Nephron progenitor cell (in vitro differentiated cells): Measurements from ENCODE around the gene PARP6.

Experiments used
- DNase-seq: peaks from one replicate; pipeline ENCODE4 v3.0.0; 2021
- H3K27ac Mint-ChIP-seq: 2 replicates; pipeline ENCODE4 v1.8.0; 2021; ENCODE audit warnings: mild to moderate bottlenecking, moderate library complexity, mixed read lengths
- H3K27me3 Mint-ChIP-seq: 2 replicates; pipeline ENCODE4 v1.8.0; 2021; ENCODE audit warnings: mild to moderate bottlenecking, low read depth, mixed read lengths; ENCODE audit not compliant: poor library complexity
- H3K36me3 Mint-ChIP-seq: 2 replicates; pipeline ENCODE4 v1.8.0; 2021; ENCODE audit warnings: low read depth, mixed read lengths
- H3K4me1 Mint-ChIP-seq: 2 replicates; pipeline ENCODE4 v1.8.0; 2021; ENCODE audit warnings: mixed read lengths
- H3K4me3 Mint-ChIP-seq: 2 replicates; pipeline ENCODE4 v1.8.0; 2021; ENCODE audit warnings: mild to moderate bottlenecking, moderate library complexity, mixed read lengths
- H3K9me3 Mint-ChIP-seq: 2 replicates; pipeline ENCODE4 v1.8.0; 2021; ENCODE audit warnings: mild to moderate bottlenecking, moderate library complexity, mixed read lengths
- CTCF ChIP-seq: fragments of 200-600 bp; sonication (generic); IDR thresholded peaks from 2 replicates; pipeline ENCODE4 v1.5.0; 2021; ENCODE audit warnings: antibody characterized with exemption

Gene PARP6

GRCh38 chr15:72272213-72272996, at the start of gene PARP6:
Gene PARP6, minus strand, starts transcription at chr15:72272554. Its CDS starts 5,077 bp downstream, at chr15:72267477.
- Mint-ChIP-seq H3K27ac (peak within 1 kb of the TSS; percentile 57), H3K27me3 (peaks cover 37% of the 10 kb centered on the region), H3K36me3 (peaks cover 17% of the 10 kb centered on the region), H3K4me1 (peaks cover 29% of the 10 kb centered on the region), H3K4me3 (peak within 1 kb of the TSS; percentile 91), H3K9me3 (no peaks in the 10 kb centered on the region)
- peak; percentile 55 for TF ChIP-seq CTCF
- peak; percentile 94 for DNase-seq

- Mint-ChIP-seq H3K27me3 (peaks cover 53% of the 10 kb centered on the region), H3K27ac (peak within 1 kb of the TSS; percentile 65), H3K9me3 (peaks cover 15% of the 10 kb centered on the region)
Observed at GRCh38 chr15:72319985-72320671, 47.8 kb upstream of the PARP6 start, which contains the start of gene CELF6. Gene CELF6, minus strand, starts transcription at chr15:72320157. Its CDS starts 283 bp downstream, at chr15:72319874.

GRCh38 chr15:72319360-72319984, 47.1 kb upstream of the PARP6 start:
- Mint-ChIP-seq H3K27me3 (peaks cover 59% of the 10 kb centered on the region), H3K4me1 (peaks cover 16% of the 10 kb centered on the region), H3K36me3 (peaks cover 12% of the 10 kb centered on the region), H3K27ac (no peak overlapping the region), H3K9me3 (peaks cover 12% of the 10 kb centered on the region), H3K4me3 (peak overlapping the region; percentile 70)
- DNase-seq = peak; percentile 97
- no peak for TF ChIP-seq CTCF

More at GRCh38 chr15:72319985-72320671, 47.8 kb upstream of the PARP6 start, which contains the start of gene CELF6:
- DNase-seq = peak; percentile 95
- H3K36me3 Mint-ChIP-seq = peaks cover 19% of the 10 kb centered on the region
- peaks cover 16% of the 10 kb centered on the region for H3K4me1 Mint-ChIP-seq
- TF ChIP-seq CTCF = no peak
- H3K4me3 Mint-ChIP-seq = peak within 1 kb of the TSS; percentile 81

- H3K36me3 Mint-ChIP-seq = peaks cover 2% of the 10 kb centered on the region
- H3K27me3 Mint-ChIP-seq = peaks cover 57% of the 10 kb centered on the region
- peak overlapping the region; percentile 70 for H3K4me3 Mint-ChIP-seq
- peaks cover 16% of the 10 kb centered on the region for H3K4me1 Mint-ChIP-seq
- DNase-seq = no peak
- TF ChIP-seq CTCF = no peak
- no peak overlapping the region for H3K27ac Mint-ChIP-seq
- peaks cover 2% of the 10 kb centered on the region for H3K9me3 Mint-ChIP-seq
Observed at GRCh38 chr15:72318408-72318942, 46.1 kb upstream of the PARP6 start.

GRCh38 chr15:72315706-72316370, 43.5 kb upstream of the PARP6 start:
- TF ChIP-seq CTCF = no peak
- no peak for DNase-seq
- H3K27ac Mint-ChIP-seq = no peak overlapping the region
- peaks cover 13% of the 10 kb centered on the region for H3K4me1 Mint-ChIP-seq
- peaks cover 76% of the 10 kb centered on the region for H3K27me3 Mint-ChIP-seq
- H3K36me3 Mint-ChIP-seq = no peaks in the 10 kb centered on the region
- H3K9me3 Mint-ChIP-seq = no peaks in the 10 kb centered on the region
- no peak overlapping the region for H3K4me3 Mint-ChIP-seq
